ENCODE measurements around the gene CNNM3. TPM values are rescaled to one million over a fixed set of nuclear protein-coding genes. Genes with fewer than 3 reads are reported as not detected.
"Not testable (repeated sequence)": the region's sequence is repeated elsewhere in the genome, so short reads cannot be mapped to it uniquely, and the experiment has no call there.

CNNM3 gene
- total RNA-seq, 1 donor from 2014 or later: 28.3 TPM

GRCh38 chr2:96787411-96787810 is 28.7 kb upstream of the CNNM3 start:
- DNase-seq (ENCODE audit: extremely low spot score, unreplicated experiment): no peak
- Mint-ChIP-seq H3K4me3 (no peak overlapping the region), H3K9me3 (no peaks in the 10 kb centered on the region), H3K27ac (no peak overlapping the region), H3K27me3 (no peaks in the 10 kb centered on the region), H3K36me3 (no peaks in the 10 kb centered on the region), H3K4me1 (ENCODE audit: unreplicated experiment) (no peaks in the 10 kb centered on the region)
- TF ChIP-seq CTCF (conservative IDR thresholded peaks at IDR 0.05): no peak

- Mint-ChIP-seq H3K27me3 (no peaks in the 10 kb centered on the region), H3K27ac (peak overlapping the region; percentile 60), H3K4me3 (no peak overlapping the region), H3K4me1 (ENCODE audit: unreplicated experiment) (peaks cover 5% of the 10 kb centered on the region), H3K9me3 (no peaks in the 10 kb centered on the region), H3K36me3 (no peaks in the 10 kb centered on the region)
- TF ChIP-seq CTCF (conservative IDR thresholded peaks at IDR 0.05): no peak
- no peak for DNase-seq (ENCODE audit: extremely low spot score, unreplicated experiment)
Observed at GRCh38 chr2:96788442-96789244, 27.4 kb upstream of the CNNM3 start.

- no peak overlapping the region for H3K4me3 Mint-ChIP-seq
- H3K9me3 Mint-ChIP-seq: no peaks in the 10 kb centered on the region
- no peak for DNase-seq (ENCODE audit: extremely low spot score, unreplicated experiment)
- no peaks in the 10 kb centered on the region for H3K36me3 Mint-ChIP-seq
- peaks cover 5% of the 10 kb centered on the region for H3K4me1 Mint-ChIP-seq (ENCODE audit: unreplicated experiment)
- H3K27ac Mint-ChIP-seq: peak overlapping the region; percentile 60
- TF ChIP-seq CTCF (conservative IDR thresholded peaks at IDR 0.05): no peak
- H3K27me3 Mint-ChIP-seq: no peaks in the 10 kb centered on the region
Observed at GRCh38 chr2:96789245-96789617, 26.8 kb upstream of the CNNM3 start.

- H3K27ac Mint-ChIP-seq: no peak overlapping the region
- no peak overlapping the region for H3K4me3 Mint-ChIP-seq
Observed at GRCh38 chr2:96792772-96793749, 23.0 kb upstream of the CNNM3 start.

GRCh38 chr2:96795076-96795475 is 21.0 kb upstream of the CNNM3 start:
- Mint-ChIP-seq H3K4me1 (ENCODE audit: unreplicated experiment) (peaks cover 5% of the 10 kb centered on the region), H3K27me3 (no peaks in the 10 kb centered on the region), H3K4me3 (no peak overlapping the region), H3K27ac (no peak overlapping the region), H3K9me3 (no peaks in the 10 kb centered on the region), H3K36me3 (no peaks in the 10 kb centered on the region)
- no peak for DNase-seq (ENCODE audit: extremely low spot score, unreplicated experiment)
- TF ChIP-seq CTCF (conservative IDR thresholded peaks at IDR 0.05): no peak

More at GRCh38 chr2:96792772-96793749, 23.0 kb upstream of the CNNM3 start:
- TF ChIP-seq CTCF (conservative IDR thresholded peaks at IDR 0.05): no peak
- no peaks in the 10 kb centered on the region for H3K9me3 Mint-ChIP-seq
- H3K36me3 Mint-ChIP-seq: no peaks in the 10 kb centered on the region
- H3K27me3 Mint-ChIP-seq: no peaks in the 10 kb centered on the region
- DNase-seq (ENCODE audit: extremely low spot score, unreplicated experiment): no peak
- peaks cover 5% of the 10 kb centered on the region for H3K4me1 Mint-ChIP-seq (ENCODE audit: unreplicated experiment)

GRCh38 chr2:96796497-96796896 is 19.6 kb upstream of the CNNM3 start:
- not testable (repeated sequence) for H3K4me1 Mint-ChIP-seq (ENCODE audit: unreplicated experiment); DNase-seq (ENCODE audit: extremely low spot score, unreplicated experiment); H3K27ac Mint-ChIP-seq; H3K9me3 Mint-ChIP-seq; H3K27me3 Mint-ChIP-seq; H3K4me3 Mint-ChIP-seq; H3K36me3 Mint-ChIP-seq

Data from type B pancreatic cell (in vitro differentiated cells).